Caki2 (cell line): ENCODE data around the gene DHRSX. TPM values are rescaled to one million over a fixed set of nuclear protein-coding genes. Genes with fewer than 3 reads are reported as not detected.
A peak's percentile ranks its signal among the peaks of the same experiment; 100 is the strongest.
"Not testable (repeated sequence)": the region's sequence is repeated elsewhere in the genome, so short reads cannot be mapped to it uniquely, and the experiment has no call there.

Source experiments
- DNase-seq: peaks from one replicate; pipeline ENCODE4 v3.0.0-alpha.2; 2015; ENCODE audit warnings: low read depth
- in situ Hi-C: cut with HindIII; loops from 2 replicates; pipeline ENCODE4 v1.10.0; 2016; ENCODE audit warnings: low sequenced_read_pairs, low pct_unique_long_range_greater_than_20kb, mixed read lengths
- total RNA-seq: library from RNA; depleted of rRNA; stranded (reverse); fragments of >200 nt; shearing (Covaris generic); gene quantifications from 2 replicates; pipeline ENCODE4 v1.2.3, GENCODE V29; 2014; ENCODE audit warnings: low replicate concordance; rRNA removed

Gene DHRSX, protein sequence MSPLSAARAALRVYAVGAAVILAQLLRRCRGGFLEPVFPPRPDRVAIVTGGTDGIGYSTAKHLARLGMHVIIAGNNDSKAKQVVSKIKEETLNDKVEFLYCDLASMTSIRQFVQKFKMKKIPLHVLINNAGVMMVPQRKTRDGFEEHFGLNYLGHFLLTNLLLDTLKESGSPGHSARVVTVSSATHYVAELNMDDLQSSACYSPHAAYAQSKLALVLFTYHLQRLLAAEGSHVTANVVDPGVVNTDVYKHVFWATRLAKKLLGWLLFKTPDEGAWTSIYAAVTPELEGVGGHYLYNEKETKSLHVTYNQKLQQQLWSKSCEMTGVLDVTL
- total RNA-seq, result 31.3 and 38.2 TPM in 2 replicates

- DNase-seq, result no peak
- in situ Hi-C loops, result no loop called here
Observed at GRCh38 chrX:2500803-2501558, at the start of gene DHRSX, which contains the start of gene ZBED1. Gene DHRSX (minus strand): TSS chrX:2500976. CDS start chrX:2500925, 51 bp downstream. Gene ZBED1 (minus strand): TSS chrX:2500976. CDS start chrX:2490719, 10,257 bp downstream.

GRCh38 chrX:2549876-2550275, 49.1 kb upstream of the DHRSX start:
- in situ Hi-C loops, result no loop called here
- no peak for DNase-seq

DNA sequence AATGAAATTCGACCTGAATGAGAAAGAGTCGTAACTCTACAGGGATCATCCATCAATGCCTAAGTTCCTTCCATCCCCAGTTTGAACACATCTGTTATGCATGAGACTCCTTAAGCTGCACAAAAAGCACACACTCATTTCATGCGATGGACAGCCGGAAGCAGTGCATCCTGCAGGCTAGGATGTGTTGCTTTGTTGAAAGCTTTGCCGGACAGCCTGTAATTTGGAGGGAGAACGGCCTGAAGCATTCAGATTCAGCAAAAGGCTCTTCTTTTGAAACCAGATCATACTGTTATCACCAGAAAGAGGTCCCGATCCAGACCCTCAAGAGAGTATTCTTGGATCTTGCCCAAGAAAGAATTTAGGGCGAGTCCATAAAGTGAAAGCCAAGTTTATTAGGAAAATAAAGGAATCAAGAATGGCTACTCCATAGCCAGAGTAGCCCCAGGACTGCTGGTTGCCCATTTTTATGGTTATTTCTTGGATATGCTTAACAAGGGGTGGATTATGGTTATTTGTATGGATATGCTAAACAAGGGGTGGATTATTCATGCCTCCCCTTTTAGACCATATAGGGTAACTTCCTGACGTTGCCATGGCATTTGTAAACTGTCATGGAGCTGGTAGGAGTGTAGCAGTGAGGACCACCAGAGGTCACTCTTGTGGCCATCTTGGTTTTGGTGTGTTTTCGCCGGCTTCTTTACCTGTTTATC, 48.1 kb upstream of the DHRSX start:
- DNase-seq, result no peak
- in situ Hi-C loops, result no loop called here

DNA sequence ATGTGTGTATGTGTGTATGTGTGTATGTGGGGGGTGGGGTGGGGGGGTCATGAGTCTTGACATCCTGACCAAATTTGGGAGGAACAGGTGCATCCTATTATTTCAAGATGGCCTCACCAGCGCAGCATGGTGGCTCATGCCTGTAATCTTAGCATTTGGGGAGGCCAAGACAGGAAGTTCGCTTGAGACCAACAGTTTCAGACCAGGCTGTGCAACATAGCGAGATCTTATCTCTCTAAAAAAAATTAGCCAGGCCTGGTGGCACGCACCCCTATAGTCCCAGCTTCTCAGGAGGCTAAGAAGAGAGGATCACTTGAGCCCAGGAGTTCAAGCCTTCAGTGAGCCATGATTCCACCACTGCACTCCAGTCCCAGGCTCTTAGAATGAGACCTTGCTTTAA, 47.0 kb upstream of the DHRSX start:
- no peak for DNase-seq
- in situ Hi-C loops, result no loop called here

DNA sequence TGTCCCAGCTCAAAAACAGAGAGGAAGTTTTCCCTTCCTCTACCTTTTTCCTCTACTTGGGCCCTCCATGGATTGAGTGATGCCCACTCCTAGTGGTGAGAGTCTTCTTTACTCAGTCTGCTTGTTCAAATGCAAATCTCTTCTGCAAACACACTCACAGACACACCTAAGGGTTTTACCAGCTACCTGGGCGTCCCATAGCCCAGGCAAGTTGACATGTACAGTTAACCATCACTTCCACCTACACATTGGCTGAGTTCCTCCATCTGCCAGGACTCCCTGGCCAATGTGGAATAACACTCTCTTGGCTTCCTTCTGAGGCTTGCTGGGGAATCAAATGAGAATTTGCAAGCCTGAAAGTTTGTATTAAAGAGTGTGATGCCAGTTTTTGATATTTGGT, 45.7 kb upstream of the DHRSX start:
- in situ Hi-C loops, result no loop called here
- DNase-seq, result no peak

GRCh38 chrX:2545144-2545543, 44.4 kb upstream of the DHRSX start:
- in situ Hi-C loops, result no loop called here
- DNase-seq, result no peak

GRCh38 chrX:2542826-2543521, 42.2 kb upstream of the DHRSX start:
- in situ Hi-C loops, result no loop called here
- no peak for DNase-seq

- DNase-seq, result peak; percentile 28
- in situ Hi-C loops, result no loop called here
Observed at GRCh38 chrX:2541603-2542002, 40.8 kb upstream of the DHRSX start.

DNA sequence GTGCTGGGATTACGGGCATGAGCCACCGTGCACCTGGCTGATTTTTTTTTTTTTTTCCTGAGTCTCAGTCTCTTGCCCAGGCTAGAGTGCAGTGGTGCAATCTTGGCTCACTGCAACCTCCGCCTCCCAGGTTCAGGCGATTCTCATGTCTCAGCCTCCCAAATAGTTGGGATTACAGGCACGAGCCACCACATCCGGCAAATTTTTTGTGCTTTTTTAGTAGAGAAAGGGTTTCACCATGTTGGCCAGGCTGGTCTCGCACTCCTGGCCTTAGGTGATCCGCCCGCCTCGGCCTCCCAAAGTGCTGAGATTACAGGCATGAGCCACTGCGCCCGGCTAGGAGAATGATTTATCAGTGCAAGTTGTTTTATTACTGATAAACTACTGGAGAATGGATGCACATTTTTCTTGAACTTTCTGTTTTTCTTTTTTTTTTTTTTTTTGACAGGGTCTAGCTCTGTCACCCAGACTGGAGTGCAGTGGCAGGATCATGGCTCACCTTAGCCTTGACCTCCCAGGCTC, 39.7 kb upstream of the DHRSX start:
- in situ Hi-C loops, result no loop called here
- DNase-seq, result peak; percentile 58

DNA sequence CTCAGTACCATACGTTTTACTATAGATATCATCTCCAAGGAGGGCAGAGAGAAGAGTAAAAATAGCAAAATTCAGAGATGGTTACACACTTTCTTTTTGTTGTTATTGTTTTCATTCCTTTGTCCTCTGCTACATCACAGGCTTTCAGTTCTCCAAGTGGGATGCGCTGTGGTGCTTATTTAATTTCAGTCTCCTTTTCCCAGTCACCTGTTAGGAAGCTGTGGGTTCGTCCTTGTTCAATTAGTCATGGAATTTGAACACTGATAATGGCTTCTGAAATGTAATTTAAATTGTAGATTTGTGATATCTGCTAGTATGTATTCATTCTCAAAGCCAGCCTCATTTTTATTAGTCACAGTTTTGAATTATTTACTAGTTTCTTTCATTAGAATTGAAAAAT, 38.8 kb upstream of the DHRSX start:
- DNase-seq, result no peak
- in situ Hi-C loops, result no loop called here

DNA sequence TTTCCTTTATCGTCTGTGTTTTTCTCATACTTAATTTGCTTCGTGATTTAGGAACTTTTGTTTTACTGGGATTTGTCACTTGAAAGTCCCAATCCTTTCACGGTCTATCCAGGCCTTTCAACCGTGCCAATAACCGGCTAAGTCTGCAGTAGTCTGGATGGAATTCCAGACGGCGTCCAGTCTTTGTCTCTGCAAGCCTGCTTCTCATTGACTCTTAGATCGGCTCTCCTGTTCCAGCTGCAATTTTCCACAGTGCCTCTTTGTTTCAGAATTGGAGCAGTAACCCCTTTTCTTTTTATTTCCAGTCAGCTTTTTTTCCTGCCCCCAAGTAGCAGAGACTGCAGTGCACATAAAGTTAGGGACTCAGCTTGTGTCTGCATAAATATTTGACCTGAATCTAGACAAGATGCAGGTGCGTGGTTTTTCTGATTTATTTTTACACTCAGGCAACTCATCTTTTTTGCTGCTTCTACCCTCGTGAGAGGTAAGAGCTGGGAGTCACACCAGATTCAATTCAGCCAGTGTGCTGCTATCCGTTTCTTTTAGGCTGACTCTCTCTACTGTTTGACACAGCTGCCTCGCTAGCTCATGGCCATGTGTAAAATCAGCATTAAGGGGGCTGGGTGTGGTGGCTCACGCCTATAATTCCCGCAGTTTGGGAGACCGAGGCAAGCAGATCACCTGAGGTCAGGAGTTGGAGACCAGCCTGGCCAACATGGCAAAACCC, 37.4 kb upstream of the DHRSX start:
- no peak for DNase-seq
- in situ Hi-C loops, result no loop called here

DNA sequence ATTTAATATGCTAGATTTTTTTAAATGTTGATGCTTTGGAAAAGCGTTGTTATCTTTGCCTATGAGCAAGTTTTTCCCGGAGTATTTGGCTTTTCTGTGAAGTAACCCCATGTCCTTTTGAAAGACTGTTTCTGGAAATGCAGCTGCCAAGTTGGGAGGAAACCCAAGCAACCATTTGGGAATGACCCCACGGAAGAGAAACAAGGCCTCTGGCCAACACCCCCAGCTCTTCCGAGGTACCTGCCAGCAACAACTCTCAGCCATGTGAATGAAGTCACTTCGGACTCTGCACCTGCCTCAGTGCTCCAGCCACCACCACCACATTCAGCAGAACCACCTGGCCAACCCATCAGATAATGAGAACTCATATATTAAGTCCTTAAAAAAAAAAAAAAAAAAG, 36.2 kb upstream of the DHRSX start:
- in situ Hi-C loops, result no loop called here
- no peak for DNase-seq

DNA sequence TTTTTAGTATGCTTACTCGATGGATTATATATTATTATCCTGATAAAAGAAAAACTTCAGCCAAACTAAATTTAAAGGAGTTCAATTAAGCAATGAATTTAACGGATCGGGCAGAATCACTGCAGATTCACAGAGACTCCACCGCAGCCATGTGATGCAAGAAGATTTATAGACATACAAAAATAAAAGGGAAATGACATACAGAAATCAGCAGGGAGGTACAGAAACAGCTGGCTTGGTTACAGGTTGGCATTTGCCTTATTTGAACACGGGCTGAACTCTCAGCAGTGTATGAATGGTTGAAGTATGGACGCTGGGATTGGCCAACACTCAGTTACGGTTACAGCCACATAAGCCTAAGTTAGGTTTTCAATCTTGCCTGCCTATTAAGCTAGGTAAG, 35.4 kb upstream of the DHRSX start:
- in situ Hi-C loops, result no loop called here
- DNase-seq, result no peak

GRCh38 chrX:2534261-2535021, 33.7 kb upstream of the DHRSX start:
- DNase-seq, in situ Hi-C loops: not testable (repeated sequence)

DNA sequence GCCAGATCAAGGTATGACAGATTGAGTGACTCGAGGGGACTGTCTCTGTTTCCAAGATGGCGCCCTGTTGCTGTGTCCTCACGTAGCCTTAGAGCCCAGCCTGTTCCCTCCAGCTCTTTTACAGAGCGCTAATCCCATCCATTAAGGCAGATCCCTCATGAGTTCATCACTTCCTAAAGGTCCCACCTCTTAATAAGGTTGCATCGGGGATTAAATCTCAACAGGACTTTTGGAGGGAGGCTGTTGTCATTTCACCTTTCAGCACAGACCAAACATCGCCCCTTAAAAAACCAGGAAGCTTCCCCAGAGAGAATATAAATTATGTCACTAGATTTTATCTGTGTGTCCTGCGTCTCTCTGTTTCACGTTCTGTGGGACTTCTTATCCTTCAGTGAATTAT, 32.6 kb upstream of the DHRSX start:
- in situ Hi-C loops, result no loop called here
- no peak for DNase-seq

DNA sequence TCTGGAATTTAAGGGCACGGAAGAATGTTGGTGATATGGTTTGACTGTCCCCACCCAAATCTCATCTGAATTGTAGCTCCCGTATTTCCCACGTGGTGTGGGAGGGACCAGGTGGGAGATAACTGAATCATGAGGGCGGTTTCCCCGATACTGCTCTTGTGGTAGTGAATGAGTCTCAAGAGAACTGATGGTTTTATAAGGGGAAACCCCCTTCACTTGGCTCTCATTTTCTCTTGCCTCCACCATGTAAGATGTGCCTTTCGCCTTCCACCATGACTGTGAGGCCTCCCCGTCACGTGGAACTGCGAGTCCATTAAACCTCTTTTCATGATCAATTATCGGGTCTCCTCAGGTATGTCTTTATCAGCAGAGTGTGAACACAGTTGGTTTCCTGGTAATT, 25.6 kb upstream of the DHRSX start:
- in situ Hi-C loops, result no loop called here
- no peak for DNase-seq

- no peak for DNase-seq
- in situ Hi-C loops, result no loop called here
Observed at GRCh38 chrX:2523911-2524310, 23.1 kb upstream of the DHRSX start.
